Measurements from ENCODE around the gene CCDC68.
"Not testable (repeated sequence)": the region's sequence is repeated elsewhere in the genome, so short reads cannot be mapped to it uniquely, and the experiment has no call there.

Gene CCDC68

GRCh38 chr18:54880395-54881105, 78.7 kb downstream of the CCDC68 start:
- in situ Hi-C loops (cut with HindIII; ENCODE audit: low sequenced_read_pairs) = no loop called here

GRCh38 chr18:54879691-54880090, 79.6 kb downstream of the CCDC68 start:
- in situ Hi-C loops (cut with HindIII; ENCODE audit: low sequenced_read_pairs) = no loop called here

GRCh38 chr18:54878659-54879358, 80.5 kb downstream of the CCDC68 start:
- in situ Hi-C loops (cut with HindIII; ENCODE audit: low sequenced_read_pairs) = no loop called here

GRCh38 chr18:54878159-54878622, 81.1 kb downstream of the CCDC68 start:
- in situ Hi-C loops (cut with HindIII; ENCODE audit: low sequenced_read_pairs) = no loop called here

- in situ Hi-C loops (cut with HindIII; ENCODE audit: low sequenced_read_pairs) = no loop called here
These were observed 82.2 kb downstream of the CCDC68 start for GRCh38 chr18:54877076-54877475.

GRCh38 chr18:54875063-54875462, 84.2 kb downstream of the CCDC68 start:
- in situ Hi-C loops (cut with HindIII; ENCODE audit: low sequenced_read_pairs) = no loop called here

GRCh38 chr18:54873884-54874255, 85.4 kb downstream of the CCDC68 start:
- in situ Hi-C loops (cut with HindIII; ENCODE audit: low sequenced_read_pairs) = no loop called here

GRCh38 chr18:54872681-54873080, 86.6 kb downstream of the CCDC68 start:
- in situ Hi-C loops (cut with HindIII; ENCODE audit: low sequenced_read_pairs) = no loop called here

GRCh38 chr18:54871231-54871630, 88.0 kb downstream of the CCDC68 start:
- in situ Hi-C loops (cut with HindIII; ENCODE audit: low sequenced_read_pairs) = no loop called here

GRCh38 chr18:54867131-54867530, 92.1 kb downstream of the CCDC68 start:
- in situ Hi-C loops (cut with HindIII; ENCODE audit: low sequenced_read_pairs) = no loop called here

- in situ Hi-C loops (cut with HindIII; ENCODE audit: low sequenced_read_pairs) = no loop called here
These were observed 98.3 kb downstream of the CCDC68 start for GRCh38 chr18:54860941-54861340.

GRCh38 chr18:54859667-54860421, 99.4 kb downstream of the CCDC68 start:
- in situ Hi-C loops (cut with HindIII; ENCODE audit: low sequenced_read_pairs) = no loop called here

GRCh38 chr18:54857499-54857898, 101.8 kb downstream of the CCDC68 start:
- in situ Hi-C loops (cut with HindIII; ENCODE audit: low sequenced_read_pairs) = no loop called here

- in situ Hi-C loops (cut with HindIII; ENCODE audit: low sequenced_read_pairs) = no loop called here
These were observed 103.1 kb downstream of the CCDC68 start for GRCh38 chr18:54856105-54856646.

GRCh38 chr18:54855050-54855449, 104.2 kb downstream of the CCDC68 start:
- in situ Hi-C loops (cut with HindIII; ENCODE audit: low sequenced_read_pairs) = not testable (repeated sequence)

- in situ Hi-C loops (cut with HindIII; ENCODE audit: low sequenced_read_pairs) = no loop called here
These were observed 106.2 kb downstream of the CCDC68 start for GRCh38 chr18:54852780-54853675.

Measured in DLD1 (cell line).